ENCODE results near the gene MCM7.
"Not testable (repeated sequence)": the region's sequence is repeated elsewhere in the genome, so short reads cannot be mapped to it uniquely, and the experiment has no call there.

The MCM7 gene

GRCh38 chr7:100101016-100101862 is at the start of gene MCM7, which contains the start of gene AP4M1:
Gene MCM7, minus strand, starts transcription at chr7:100101397. Its CDS starts 103 bp downstream, at chr7:100101294.
Gene AP4M1, plus strand, starts transcription at chr7:100101643. Its CDS starts 72 bp downstream, at chr7:100101715.
- peak within 1 kb of the TSS; percentile 89 for H3K27ac ChIP-seq
- peak; percentile 96 for DNase-seq (ENCODE audit: low read depth, low spot score)

GRCh38 chr7:100148559-100149328 is 47.5 kb upstream of the MCM7 start, which contains the start of gene LAMTOR4:
Gene LAMTOR4, plus strand, starts transcription at chr7:100148918. Its CDS starts 55 bp downstream, at chr7:100148973.
- peak within 1 kb of the TSS; percentile 55 for H3K27ac ChIP-seq
- DNase-seq (ENCODE audit: low read depth, low spot score): peak; percentile 96

GRCh38 chr7:100148225-100148558 is 47.0 kb upstream of the MCM7 start:
- no peak for DNase-seq (ENCODE audit: low read depth, low spot score)
- peak overlapping the region; percentile 55 for H3K27ac ChIP-seq

- DNase-seq (ENCODE audit: low read depth, low spot score): no peak
- no peak overlapping the region for H3K27ac ChIP-seq
Observed at GRCh38 chr7:100147278-100147677, 46.1 kb upstream of the MCM7 start.

- H3K27ac ChIP-seq: not testable (repeated sequence)
- DNase-seq (ENCODE audit: low read depth, low spot score): peak; percentile 60
Observed at GRCh38 chr7:100146350-100146749, 45.2 kb upstream of the MCM7 start.

- no peak for DNase-seq (ENCODE audit: low read depth, low spot score)
- no peak overlapping the region for H3K27ac ChIP-seq
Observed at GRCh38 chr7:100142461-100142860, 41.3 kb upstream of the MCM7 start.

- no peak overlapping the region for H3K27ac ChIP-seq
- DNase-seq (ENCODE audit: low read depth, low spot score): no peak
Observed at GRCh38 chr7:100141555-100141949, 40.4 kb upstream of the MCM7 start.

GRCh38 chr7:100137851-100138760 is 36.9 kb upstream of the MCM7 start:
- DNase-seq (ENCODE audit: low read depth, low spot score): no peak
- no peak overlapping the region for H3K27ac ChIP-seq

- DNase-seq (ENCODE audit: low read depth, low spot score): no peak
- H3K27ac ChIP-seq: no peak overlapping the region
Observed at GRCh38 chr7:100132697-100133151, 31.5 kb upstream of the MCM7 start.

GRCh38 chr7:100132126-100132525 is 30.9 kb upstream of the MCM7 start:
- DNase-seq (ENCODE audit: low read depth, low spot score): no peak
- H3K27ac ChIP-seq: no peak overlapping the region

- H3K27ac ChIP-seq: peak overlapping the region; percentile 40
- no peak for DNase-seq (ENCODE audit: low read depth, low spot score)
Observed at GRCh38 chr7:100130608-100131453, 29.6 kb upstream of the MCM7 start.

GRCh38 chr7:100130220-100130607 is 29.0 kb upstream of the MCM7 start:
- not testable (repeated sequence) for DNase-seq (ENCODE audit: low read depth, low spot score)
- H3K27ac ChIP-seq: peak overlapping the region; percentile 40

- H3K27ac ChIP-seq: no peak overlapping the region
Observed at GRCh38 chr7:100128637-100128963, 27.4 kb upstream of the MCM7 start.

GRCh38 chr7:100127866-100128636 is 26.9 kb upstream of the MCM7 start:
- H3K27ac ChIP-seq: peak overlapping the region; percentile 89
- no peak for DNase-seq (ENCODE audit: low read depth, low spot score)

More at GRCh38 chr7:100128637-100128963, 27.4 kb upstream of the MCM7 start:
- no peak for DNase-seq (ENCODE audit: low read depth, low spot score)

- H3K27ac ChIP-seq: peak within 1 kb of the TSS; percentile 89
- peak; percentile 43 for DNase-seq (ENCODE audit: low read depth, low spot score)
Observed at GRCh38 chr7:100126931-100127865, 26.0 kb upstream of the MCM7 start, which contains the start of gene MBLAC1. Gene MBLAC1, plus strand, starts transcription at chr7:100126967. Its CDS starts 429 bp downstream, at chr7:100127396.

- peak overlapping the region; percentile 89 for H3K27ac ChIP-seq
- no peak for DNase-seq (ENCODE audit: low read depth, low spot score)
Observed at GRCh38 chr7:100126239-100126930, 25.2 kb upstream of the MCM7 start.

All from epithelial cell of prostate (primary cell).